Liver (tissue), 9 donors: ENCODE results near the gene PLXDC2. TPM values are rescaled to one million over a fixed set of nuclear protein-coding genes. Genes with fewer than 3 reads are reported as not detected.
"Not testable (repeated sequence)": the region's sequence is repeated elsewhere in the genome, so short reads cannot be mapped to it uniquely, and the experiment has no call there.

Source experiments
- DNase-seq: peaks from one replicate; pipeline ENCODE4 v3.0.0-alpha.2; 2017; ENCODE audit warnings: low spot score
- H3K27ac ChIP-seq, 2 donors: one replicate each; pipeline ENCODE4 v1.7.0; 2013; ENCODE audit warnings: inconsistent platforms in 2 of 2, low read length in 2 of 2, control low read depth in 1 of 2, low read depth in 1 of 2, mild to moderate bottlenecking in 1 of 2
- H3K27me3 ChIP-seq, 4 donors: one replicate each; pipeline versions ENCODE4 v1.6.1 to v1.7.0; 2013; ENCODE audit warnings: low read length in 3 of 4, inconsistent platforms in 1 of 4, mild to moderate bottlenecking in 1 of 4, moderate library complexity in 1 of 4; ENCODE audit not compliant: control insufficient read depth in 4 of 4, insufficient read depth in 4 of 4
- H3K36me3 ChIP-seq, 4 donors: one replicate each; pipeline versions ENCODE4 v1.6.1 to v1.7.0; 2013; ENCODE audit warnings: low read length in 3 of 4, mild to moderate bottlenecking in 3 of 4, low read depth in 1 of 4, moderate library complexity in 1 of 4; ENCODE audit not compliant: control insufficient read depth in 4 of 4, insufficient read depth in 3 of 4
- H3K4me1 ChIP-seq, 4 donors: one replicate each; pipeline versions ENCODE4 v1.6.1 to v1.7.0; 2013; ENCODE audit warnings: low read length in 3 of 4, mild to moderate bottlenecking in 3 of 4, moderate library complexity in 1 of 4; ENCODE audit not compliant: control insufficient read depth in 4 of 4, insufficient read depth in 4 of 4
- H3K4me3 ChIP-seq, 3 donors: one replicate each; pipeline versions ENCODE4 v1.6.1 to v1.7.0; 2013; ENCODE audit warnings: low read length in 3 of 3, control low read depth in 1 of 3, low read depth in 1 of 3, mild to moderate bottlenecking in 1 of 3
- H3K9ac ChIP-seq, 2 donors: one replicate each; pipeline ENCODE4 v1.7.0; 2013; ENCODE audit warnings: low read length in 2 of 2, mild to moderate bottlenecking in 2 of 2, moderate library complexity in 2 of 2, control low read depth in 1 of 2, low read depth in 1 of 2
- H3K9me3 ChIP-seq, 4 donors: one replicate each; pipeline versions ENCODE4 v1.6.1 to v1.7.0; 2013; ENCODE audit warnings: low read length in 3 of 4; ENCODE audit not compliant: control insufficient read depth in 4 of 4
- ATF3 ChIP-seq: IDR thresholded peaks from 2 replicates; pipeline ENCODE4 v1.6.1; 2016; ENCODE audit warnings: antibody characterized with exemption
- CTCF ChIP-seq: fragments of 150-350 bp; IDR thresholded peaks from 2 replicates; pipeline ENCODE4 v1.5.1; 2017; ENCODE audit warnings: improper control_type of control experiment, low read depth, low read length; ENCODE audit not compliant: missing input control
- FOXA1 ChIP-seq: IDR thresholded peaks from 2 replicates; pipeline ENCODE4 v1.6.1; 2016; ENCODE audit warnings: antibody characterized with exemption
- FOXA2 ChIP-seq: IDR thresholded peaks from 2 replicates; pipeline ENCODE4 v1.6.1; 2016; ENCODE audit warnings: antibody characterized with exemption
- GABPA ChIP-seq, 2 donors: IDR thresholded peaks in 1 of 2; conservative IDR thresholded peaks in 1 of 2; 2 replicates each; pipeline ENCODE4 v1.6.1; 2016; ENCODE audit warnings: antibody characterized with exemption in 2 of 2, mild to moderate bottlenecking in 1 of 2, moderate library complexity in 1 of 2
- HNF4G ChIP-seq: IDR thresholded peaks from 2 replicates; pipeline ENCODE4 v1.6.1; 2016; ENCODE audit warnings: antibody characterized with exemption
- JUND ChIP-seq, 2 donors: IDR thresholded peaks; 2 replicates each; pipeline ENCODE4 v1.6.1; 2016; ENCODE audit warnings: antibody characterized with exemption in 2 of 2
- MAX ChIP-seq: IDR thresholded peaks from 2 replicates; pipeline ENCODE4 v1.6.1; 2016; ENCODE audit warnings: antibody characterized with exemption
- NR2F2 ChIP-seq: IDR thresholded peaks from 2 replicates; pipeline ENCODE4 v1.6.1; 2016; ENCODE audit warnings: antibody characterized with exemption
- REST ChIP-seq: IDR thresholded peaks from 2 replicates; pipeline ENCODE4 v1.6.1; 2016; ENCODE audit warnings: antibody characterized with exemption, mild to moderate bottlenecking
- RXRA ChIP-seq, 2 donors: IDR thresholded peaks; 2 replicates each; pipeline ENCODE4 v1.6.1; 2017 to 2018; ENCODE audit warnings: antibody characterized with exemption in 2 of 2, mild to moderate bottlenecking in 1 of 2
- TAF1 ChIP-seq: conservative IDR thresholded peaks from 2 replicates; pipeline ENCODE4 v1.6.1; 2016; ENCODE audit warnings: antibody characterized with exemption, mild to moderate bottlenecking
- ZBTB33 ChIP-seq: IDR thresholded peaks from 2 replicates; pipeline ENCODE4 v1.6.1; 2016; ENCODE audit warnings: antibody characterized with exemption
- WGBS: extraction: QIAGEN DNeasy Blood & Tissue Kit; methylation state at CpG from one replicate; pipeline ENCODE4 v1.1.7; 2013; 5-methylcytosine and 5-hydroxymethylcytosine counted together
- polyA plus RNA-seq, 2 donors: library from polyadenylated mRNA; stranded (reverse) in 1 of 2; unstranded in 1 of 2; fragments of 200-250 nt in 1 of 2; fragments of >200 nt in 1 of 2; fragmentation: Nextera tagmentation in 1 of 2; extraction: Ambion mirVana in 1 of 2; gene quantifications; one replicate each; pipeline versions ENCODE4 v1.2.1 to v1.2.3, GENCODE V29; 2013 to 2015
- total RNA-seq, 2 donors: library from RNA; depleted of rRNA; stranded (reverse); fragments of >200 nt; gene quantifications; one replicate each; pipeline ENCODE4 v1.2.3, GENCODE V29; 2014
- donor health status: healthy.
- donor health status: healthy.
- donor health status: healthy.
- donor health status: healthy.
- donor health status: healthy.

PLXDC2 gene
- total and polyA plus RNA-seq, 4 donors, result 1.4 to 5.1 (median 2.4) TPM

GRCh38 chr10:20185116-20185515 is 368.9 kb downstream of the PLXDC2 start:
- no peaks in the 10 kb centered on the region for H3K9me3 ChIP-seq
- H3K27ac ChIP-seq, result no peak overlapping the region
- no peak overlapping the region for H3K4me3 ChIP-seq
- DNase-seq, result no peak
- no peaks in the 10 kb centered on the region for H3K36me3 ChIP-seq
- H3K4me1 ChIP-seq, result no peaks in the 10 kb centered on the region
- no peaks in the 10 kb centered on the region for H3K27me3 ChIP-seq
- no peak for TF ChIP-seq ATF3
- no peak for TF ChIP-seq CTCF
- no peak for TF ChIP-seq RXRA (IDR thresholded peaks at IDR 0.05)
- no peak for TF ChIP-seq JUND (IDR thresholded peaks at IDR 0.05)
- TF ChIP-seq FOXA2, result no peak
- no peak for TF ChIP-seq GABPA (IDR thresholded peaks at IDR 0.05 in 1 of 2, conservative IDR thresholded peaks at IDR 0.05 in 1 of 2)
- no peak for TF ChIP-seq FOXA1
- no peak for TF ChIP-seq NR2F2
- no peak for TF ChIP-seq ZBTB33
- TF ChIP-seq TAF1, result no peak
- no peak for TF ChIP-seq REST
- H3K9ac ChIP-seq, result no peak overlapping the region

- H3K4me1 ChIP-seq, H3K4me3 ChIP-seq, H3K27ac ChIP-seq, H3K27me3 ChIP-seq, H3K9ac ChIP-seq, DNase-seq, H3K9me3 ChIP-seq, H3K36me3 ChIP-seq: not testable (repeated sequence)
- 74% methylated on average over 3 of the region's 3 CpGs for WGBS
Measured at GRCh38 chr10:20191392-20191791, 375.2 kb downstream of the PLXDC2 start.

GRCh38 chr10:20195076-20195475 is 378.8 kb downstream of the PLXDC2 start:
- WGBS, result 87% methylated on average over 6 of the region's 6 CpGs
- TF ChIP-seq CTCF (no peak), TAF1 (no peak), HNF4G (no peak), MAX (no peak)

More at GRCh38 chr10:20195076-20195475, 378.8 kb downstream of the PLXDC2 start:
- Histone ChIP-seq H3K36me3 (no peaks in the 10 kb centered on the region), H3K4me3 (no peak overlapping the region), H3K4me1 (no peaks in the 10 kb centered on the region), H3K9ac (no peak overlapping the region), H3K27me3 (no peaks in the 10 kb centered on the region), H3K27ac (no peak overlapping the region), H3K9me3 (no peaks in the 10 kb centered on the region)
- DNase-seq, result no peak
